SK-N-MC (cell line): ENCODE results near the gene LINC01488.

Source experiments
- EZH2 ChIP-seq: fragments of 200-600 bp; sonication (generic); IDR thresholded peaks from one replicate; pipeline ENCODE4 v1.6.1; 2017; ENCODE audit warnings: antibody characterized with exemption
- FOXP2 ChIP-seq: optimal IDR thresholded peaks from 2 replicates; pipeline ENCODE3; 2011; ENCODE audit warnings: mild to moderate bottlenecking, moderate library complexity; ENCODE audit not compliant: insufficient read depth; ENCODE audit errors: extremely low read length, control extremely low read depth
- POLR2AphosphoS5 ChIP-seq: IDR thresholded peaks from 2 replicates; pipeline ENCODE4 v1.6.1; 2012; ENCODE audit warnings: mild to moderate bottlenecking, low read depth, low read length, borderline replicate concordance

DNA sequence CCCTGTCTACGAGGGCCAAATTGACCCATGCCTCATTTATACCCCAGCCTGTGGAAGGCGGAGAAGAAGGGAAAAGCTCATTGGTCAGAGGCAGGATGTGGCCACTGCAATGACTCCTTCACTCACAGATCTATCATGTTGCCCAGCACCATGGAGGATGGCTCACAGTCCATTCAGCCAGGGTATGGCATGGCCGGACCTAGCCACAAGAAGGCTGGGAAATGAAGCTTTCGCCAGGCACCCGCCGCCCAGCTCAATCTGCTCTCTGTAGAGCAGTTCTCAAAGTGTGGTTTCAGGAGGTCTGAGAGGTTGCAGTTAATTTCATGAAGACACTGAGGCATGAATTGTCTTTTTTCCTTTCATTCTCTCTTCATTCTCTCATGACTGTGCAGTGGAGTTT lies 40.6 kb upstream of the LINC01488 start:
- TF ChIP-seq EZH2 (no peak), POLR2AphosphoS5 (no peak), FOXP2 (no peak)
